ENCODE data around the gene TPRG1. TPM values are rescaled to one million over a fixed set of nuclear protein-coding genes. Genes with fewer than 3 reads are reported as not detected.

The TPRG1 gene
- total RNA-seq, 4 donors from 2014 or later = 2.3 to 14.9 (median 4.1) TPM; not detected in 1

- H3K27me3 ChIP-seq = no peaks in the 10 kb centered on the region
- no peak overlapping the region for H3K4me3 ChIP-seq
- H3K4me1 ChIP-seq = peaks cover 8 to 23% (median 18%) of the 10 kb centered on the region in 4 donors
- TF ChIP-seq POLR2A (IDR thresholded peaks at IDR 0.05) (no peak), CTCF (IDR thresholded peaks at IDR 0.05) (no peak), EP300 (IDR thresholded peaks at IDR 0.05; ENCODE audit: low read depth) (no peak), POLR2AphosphoS5 (IDR thresholded peaks at IDR 0.05) (no peak)
- in situ Hi-C loops (cut with MboI; ENCODE audit: low pct_ligation_motif_present in 1 of 4, low pct_unique_long_range_greater_than_20kb in 1 of 4, low sequenced_read_pairs in 3 of 4) = no loop called here
- no peak overlapping the region for H3K27ac ChIP-seq
- no peaks in the 10 kb centered on the region for H3K36me3 ChIP-seq
- intact Hi-C loops (cut with DNase I; ENCODE audit: low total_unique reads) = no loop called here
- no peak for DNase-seq
- no peaks in the 10 kb centered on the region for H3K9me3 ChIP-seq
Observed at GRCh38 chr3:189308608-189309007, 136.8 kb downstream of the TPRG1 start.

DNA sequence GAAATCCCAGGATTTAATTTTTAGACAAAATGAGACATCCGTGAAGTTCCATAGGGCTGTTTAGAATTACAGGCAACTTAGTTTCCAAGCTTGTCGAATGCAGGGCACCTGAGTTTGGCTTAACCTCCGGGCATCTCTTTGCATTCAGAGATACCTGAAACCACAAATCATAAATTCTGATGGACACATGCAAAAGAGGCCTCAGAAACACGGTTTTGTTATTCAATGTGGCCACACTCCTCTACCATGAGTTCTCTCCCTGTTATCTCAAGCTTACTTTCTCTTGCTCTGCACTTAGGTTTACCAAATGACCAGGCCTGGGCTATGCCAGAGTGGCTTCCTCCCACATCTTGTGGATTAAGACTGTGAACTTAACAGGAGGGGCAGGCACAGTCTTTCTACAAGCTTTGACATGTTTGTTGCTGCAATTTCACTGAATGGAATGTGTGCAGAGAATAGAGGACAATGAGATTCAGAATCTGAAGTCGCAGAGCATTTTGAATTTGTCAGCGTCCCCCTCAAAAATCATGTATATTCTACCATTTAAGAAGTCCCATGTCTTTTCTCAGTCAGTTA, 137.7 kb downstream of the TPRG1 start:
- in situ Hi-C loops (cut with MboI; ENCODE audit: low pct_ligation_motif_present in 1 of 4, low pct_unique_long_range_greater_than_20kb in 1 of 4, low sequenced_read_pairs in 3 of 4) = no loop called here
- no peak for DNase-seq
- Histone ChIP-seq H3K4me1 (peaks cover 0 to 15% (median 12%) of the 10 kb centered on the region in 4 donors), H3K27me3 (no peaks in the 10 kb centered on the region), H3K27ac (no peak overlapping the region), H3K36me3 (no peaks in the 10 kb centered on the region), H3K4me3 (no peak overlapping the region), H3K9me3 (no peaks in the 10 kb centered on the region)
- intact Hi-C loops (cut with DNase I; ENCODE audit: low total_unique reads) = no loop called here
- 64 to 86% methylated on average over 5 to 6 of the region's 6 CpGs for whole genome bisulfite sequencing, 2 donors (ENCODE audit: low coverage in 1 of 2)
- TF ChIP-seq POLR2AphosphoS5 (IDR thresholded peaks at IDR 0.05) = no peak
- TF ChIP-seq POLR2A (IDR thresholded peaks at IDR 0.05) = no peak
- no peak for TF ChIP-seq EP300 (IDR thresholded peaks at IDR 0.05; ENCODE audit: low read depth)
- TF ChIP-seq CTCF (IDR thresholded peaks at IDR 0.05) = no peak

DNA sequence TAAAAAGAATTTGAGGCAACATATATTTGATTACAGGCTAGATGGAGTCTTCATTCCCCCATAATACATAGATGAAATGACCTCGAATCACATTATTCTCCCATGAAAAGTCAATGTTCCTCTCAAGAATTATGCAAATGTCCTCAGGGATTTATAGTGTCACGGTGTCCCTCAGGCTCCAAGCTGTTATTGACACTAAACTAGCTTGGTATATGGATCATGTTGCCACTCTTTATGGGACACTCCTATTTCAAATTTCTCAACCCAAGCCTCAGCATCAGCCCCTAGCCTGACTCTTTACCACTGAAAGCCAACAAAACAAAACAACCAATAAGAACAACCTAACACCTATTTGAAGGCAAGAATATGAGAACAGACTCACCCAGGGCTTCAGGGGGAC, 139.8 kb downstream of the TPRG1 start:
- no peak overlapping the region for H3K4me3 ChIP-seq
- 80 to 89% methylated on average over 2 of the region's 2 CpGs for WGBS, 2 donors (ENCODE audit: low coverage in 1 of 2)

DNA sequence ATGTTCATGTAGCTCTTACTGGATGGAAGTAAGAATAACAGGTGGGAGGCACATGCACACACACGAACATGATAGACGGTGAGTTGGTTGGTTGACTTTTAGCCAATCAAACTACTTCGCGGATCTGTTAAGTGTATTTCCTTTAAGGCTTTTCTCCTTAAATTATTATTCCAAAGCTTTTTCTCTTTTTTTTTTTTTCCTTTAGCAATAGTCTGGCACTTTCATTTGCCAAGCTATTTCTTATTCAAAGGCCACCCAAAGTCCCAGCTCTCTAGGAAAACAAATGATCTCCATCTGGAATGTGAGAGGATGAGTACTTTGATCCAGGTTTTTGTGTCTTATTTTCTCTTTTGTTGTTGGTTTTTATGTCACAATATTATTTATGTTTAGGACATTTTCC, 141.1 kb downstream of the TPRG1 start:
- Histone ChIP-seq H3K9me3 (no peaks in the 10 kb centered on the region), H3K27ac (no peak overlapping the region), H3K4me1 (peaks cover 0 to 18% (median 11%) of the 10 kb centered on the region in 4 donors), H3K4me3 (no peak overlapping the region), H3K36me3 (no peaks in the 10 kb centered on the region), H3K27me3 (no peaks in the 10 kb centered on the region)
- 72 to 91% methylated on average over 4 of the region's 4 CpGs for WGBS, 2 donors (ENCODE audit: low coverage in 1 of 2)
- in situ Hi-C loops (cut with MboI; ENCODE audit: low pct_ligation_motif_present in 1 of 4, low pct_unique_long_range_greater_than_20kb in 1 of 4, low sequenced_read_pairs in 3 of 4) (no loop called here), intact Hi-C loops (cut with DNase I; ENCODE audit: low total_unique reads) (no loop called here)
- DNase-seq = no peak
- TF ChIP-seq POLR2A (IDR thresholded peaks at IDR 0.05) (no peak), EP300 (IDR thresholded peaks at IDR 0.05; ENCODE audit: low read depth) (no peak)

More for the DNA sequence above, 139.8 kb downstream of the TPRG1 start:
- Histone ChIP-seq H3K9me3 (no peaks in the 10 kb centered on the region), H3K27ac (no peak overlapping the region), H3K36me3 (no peaks in the 10 kb centered on the region), H3K4me1 (peaks cover 0 to 8% (median 7%) of the 10 kb centered on the region in 4 donors), H3K27me3 (no peaks in the 10 kb centered on the region)
- DNase-seq = no peak
- in situ Hi-C loops (cut with MboI; ENCODE audit: low pct_ligation_motif_present in 1 of 4, low pct_unique_long_range_greater_than_20kb in 1 of 4, low sequenced_read_pairs in 3 of 4) = no loop called here
- TF ChIP-seq POLR2AphosphoS5 (IDR thresholded peaks at IDR 0.05) (no peak), POLR2A (IDR thresholded peaks at IDR 0.05) (no peak), EP300 (IDR thresholded peaks at IDR 0.05; ENCODE audit: low read depth) (no peak), CTCF (IDR thresholded peaks at IDR 0.05) (no peak)
- intact Hi-C loops (cut with DNase I; ENCODE audit: low total_unique reads) = no loop called here
